Subcutaneous adipose tissue (tissue), 4 donors: ENCODE data around the gene PGD. TPM values are rescaled to one million over a fixed set of nuclear protein-coding genes. Genes with fewer than 3 reads are reported as not detected.

Experiments
- total RNA-seq, 4 donors: library from RNA; depleted of rRNA; stranded (reverse); fragments of >200 nt; gene quantifications; one replicate each; pipeline ENCODE4 v1.1.0, GENCODE V29; 2016
- TF ChIP-seq, protein P1 (sequence below): fragments of 450-650 bp; IDR thresholded peaks from one replicate; pipeline ENCODE4 v1.5.1; 2016; ENCODE audit warnings: low read depth, mild to moderate bottlenecking, control low read depth, antibody characterized with exemption, moderate library complexity

Gene PGD
- total RNA-seq, 4 donors from 2014 or later, result 252 to 387 (median 294) TPM

DNA sequence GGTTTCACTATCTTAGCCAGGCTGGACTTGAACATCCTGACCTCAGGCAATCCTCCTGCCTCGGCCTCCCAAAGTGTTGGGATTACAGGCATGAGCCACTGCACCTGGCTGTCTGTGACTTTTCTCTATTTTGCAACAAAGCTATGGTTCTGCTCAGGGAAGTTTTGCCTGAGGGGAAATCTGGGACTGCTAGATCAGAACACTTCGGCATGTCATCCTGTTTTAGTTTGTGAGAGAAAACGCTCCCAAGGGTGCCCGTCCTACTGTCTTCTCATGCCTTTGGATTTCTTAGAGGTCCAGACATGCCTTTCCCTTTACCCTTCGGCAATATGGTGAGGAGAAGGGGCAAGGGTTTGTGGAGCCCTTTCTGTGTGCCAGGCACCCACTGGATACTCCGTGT, 45.4 kb downstream of the PGD start:
- TF ChIP-seq, protein P1, sequence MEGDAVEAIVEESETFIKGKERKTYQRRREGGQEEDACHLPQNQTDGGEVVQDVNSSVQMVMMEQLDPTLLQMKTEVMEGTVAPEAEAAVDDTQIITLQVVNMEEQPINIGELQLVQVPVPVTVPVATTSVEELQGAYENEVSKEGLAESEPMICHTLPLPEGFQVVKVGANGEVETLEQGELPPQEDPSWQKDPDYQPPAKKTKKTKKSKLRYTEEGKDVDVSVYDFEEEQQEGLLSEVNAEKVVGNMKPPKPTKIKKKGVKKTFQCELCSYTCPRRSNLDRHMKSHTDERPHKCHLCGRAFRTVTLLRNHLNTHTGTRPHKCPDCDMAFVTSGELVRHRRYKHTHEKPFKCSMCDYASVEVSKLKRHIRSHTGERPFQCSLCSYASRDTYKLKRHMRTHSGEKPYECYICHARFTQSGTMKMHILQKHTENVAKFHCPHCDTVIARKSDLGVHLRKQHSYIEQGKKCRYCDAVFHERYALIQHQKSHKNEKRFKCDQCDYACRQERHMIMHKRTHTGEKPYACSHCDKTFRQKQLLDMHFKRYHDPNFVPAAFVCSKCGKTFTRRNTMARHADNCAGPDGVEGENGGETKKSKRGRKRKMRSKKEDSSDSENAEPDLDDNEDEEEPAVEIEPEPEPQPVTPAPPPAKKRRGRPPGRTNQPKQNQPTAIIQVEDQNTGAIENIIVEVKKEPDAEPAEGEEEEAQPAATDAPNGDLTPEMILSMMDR, result no peak

DNA sequence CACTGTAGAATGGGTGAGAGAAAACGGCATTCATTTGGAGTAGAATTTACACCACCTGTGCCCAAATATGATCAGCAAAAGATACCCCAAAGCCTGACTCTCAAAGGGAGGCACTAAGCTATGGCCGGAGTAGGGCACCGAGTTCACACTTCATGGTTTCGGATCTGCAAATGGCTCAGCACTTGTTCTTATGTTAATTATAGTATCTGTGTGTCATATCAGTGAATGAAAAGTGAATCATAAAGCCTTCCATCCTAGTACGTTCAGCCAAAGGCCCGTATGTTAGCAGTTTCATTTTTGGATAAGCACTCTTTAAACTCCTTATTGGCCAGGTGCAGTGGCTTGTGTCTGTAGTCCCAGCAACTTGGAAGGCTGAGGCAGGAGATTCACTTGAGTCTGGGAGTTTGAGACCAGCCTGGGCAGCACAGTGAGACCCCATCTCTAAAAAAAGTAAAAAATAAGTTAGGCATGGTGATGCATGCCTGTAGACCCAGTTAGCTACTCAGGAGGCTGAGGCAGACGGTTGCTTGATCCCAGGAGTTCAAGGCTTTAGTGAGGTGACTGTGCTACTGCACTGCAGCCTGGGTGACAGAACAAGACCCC, 46.0 kb downstream of the PGD start:
- TF ChIP-seq, protein P1, result no peak

DNA sequence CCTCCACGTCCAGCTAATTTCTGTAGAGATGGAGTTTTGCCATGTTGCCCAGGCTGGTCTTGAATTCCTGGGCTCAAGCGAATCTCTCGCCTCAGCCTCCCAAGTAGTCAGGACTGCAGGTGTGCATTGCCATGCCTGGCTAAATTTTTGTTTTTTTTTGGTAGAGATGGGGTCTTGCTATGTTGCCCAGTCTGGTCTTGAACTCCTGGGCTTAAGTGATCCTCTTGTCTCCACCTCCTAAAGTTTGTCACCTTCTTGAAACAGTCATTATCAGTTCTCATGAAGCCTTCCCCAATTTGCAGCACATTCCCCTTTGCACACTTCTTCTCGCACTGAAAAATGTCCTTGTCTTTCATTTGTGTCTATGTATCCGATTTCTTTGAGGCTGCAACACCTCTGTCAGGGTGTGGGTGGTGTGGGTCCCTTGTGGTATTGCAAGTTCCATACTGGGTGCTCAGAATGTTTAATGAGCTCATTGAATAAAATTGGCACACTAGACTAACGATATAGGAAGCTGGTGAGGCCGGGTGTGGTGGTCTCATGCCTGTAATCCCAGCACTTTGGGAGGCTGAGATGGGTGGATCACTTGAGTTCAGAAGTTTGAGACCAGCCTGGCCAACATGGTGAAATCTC, 48.0 kb downstream of the PGD start:
- TF ChIP-seq, protein P1, result no peak

DNA sequence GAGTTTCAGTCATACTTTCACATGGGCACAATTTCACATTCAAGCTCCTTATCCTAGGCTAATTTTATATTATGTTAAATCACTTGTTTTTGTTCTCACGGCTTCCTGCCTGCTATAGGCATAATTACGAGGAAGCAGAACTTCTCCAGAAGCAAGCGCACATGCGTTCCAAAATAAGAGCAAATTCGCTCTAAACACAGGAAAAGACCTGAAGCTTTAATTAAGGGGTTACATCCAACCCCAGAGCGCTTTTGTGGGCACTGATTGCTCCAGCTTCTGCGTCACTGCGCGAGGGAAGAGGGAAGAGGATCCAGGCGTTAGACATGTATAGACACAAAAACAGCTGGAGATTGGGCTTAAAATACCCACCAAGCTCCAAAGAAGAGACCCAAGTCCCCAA, 50.9 kb downstream of the PGD start, which contains the start of gene CORT:
CORT (plus strand) TSS at position 281 of the 400 bp plus-strand sequence. CDS start 193 bp downstream, outside the sequence.
- TF ChIP-seq, protein P1, result no peak

DNA sequence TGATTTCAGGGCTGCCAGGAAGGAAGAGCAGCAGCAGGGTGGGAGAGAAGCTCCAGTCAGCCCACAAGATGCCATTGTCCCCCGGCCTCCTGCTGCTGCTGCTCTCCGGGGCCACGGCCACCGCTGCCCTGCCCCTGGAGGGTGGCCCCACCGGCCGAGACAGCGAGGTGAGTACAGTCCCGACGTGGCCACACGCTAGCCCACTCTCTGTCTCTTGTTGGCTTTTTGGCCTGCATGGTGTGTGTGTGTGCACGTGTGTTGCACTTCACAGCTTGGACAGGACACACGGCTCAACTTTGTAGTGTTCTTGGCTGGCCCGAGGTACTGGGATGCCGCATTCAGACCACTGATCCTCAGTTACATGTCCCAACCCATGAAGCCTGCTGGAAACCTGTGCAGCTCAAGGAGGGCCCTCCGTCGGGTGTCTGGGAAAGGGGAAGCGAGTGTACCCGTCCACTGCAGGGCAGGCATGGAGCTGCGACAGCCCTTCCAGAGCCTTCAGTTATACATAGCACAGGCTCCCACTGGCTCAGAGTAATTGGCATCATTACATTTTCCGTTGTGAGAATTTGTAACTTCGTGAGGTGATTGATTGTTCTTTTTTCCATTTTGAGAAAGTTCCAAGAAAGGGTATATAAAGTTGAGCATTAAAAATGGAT, 51.4 kb downstream of the PGD start:
- TF ChIP-seq, protein P1, result no peak

DNA sequence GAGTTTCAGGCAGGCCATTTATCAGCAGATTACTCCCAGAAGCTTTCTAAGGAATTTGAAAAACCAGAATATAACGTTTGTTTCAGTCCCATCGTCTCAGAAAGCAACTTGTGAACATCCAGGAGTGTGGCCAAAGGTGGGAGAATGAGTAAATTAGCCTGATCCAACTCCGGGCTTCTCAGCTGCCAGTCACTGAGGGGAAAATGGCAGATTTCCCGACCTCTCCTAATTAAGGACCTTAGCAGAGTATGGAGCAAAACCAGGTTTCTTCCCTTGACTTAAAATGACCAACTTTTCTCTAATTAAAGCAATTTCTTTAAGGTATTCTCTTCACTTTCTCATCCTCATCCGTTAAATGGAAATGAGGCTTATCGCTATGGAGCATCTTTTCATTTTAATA, 52.0 kb downstream of the PGD start:
- TF ChIP-seq, protein P1, result no peak

DNA sequence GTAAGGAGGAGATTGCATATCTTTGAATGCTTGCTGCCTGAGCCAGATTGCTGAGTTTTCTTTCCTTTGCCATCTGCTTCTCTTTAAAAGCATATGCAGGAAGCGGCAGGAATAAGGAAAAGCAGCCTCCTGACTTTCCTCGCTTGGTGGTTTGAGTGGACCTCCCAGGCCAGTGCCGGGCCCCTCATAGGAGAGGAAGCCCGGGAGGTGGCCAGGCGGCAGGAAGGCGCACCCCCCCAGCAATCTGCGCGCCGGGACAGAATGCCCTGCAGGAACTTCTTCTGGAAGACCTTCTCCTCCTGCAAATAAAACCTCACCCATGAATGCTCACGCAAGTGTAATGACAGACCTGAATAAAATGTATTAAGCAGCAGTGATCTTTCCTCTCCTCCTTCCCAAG, 52.4 kb downstream of the PGD start:
- TF ChIP-seq, protein P1, result no peak
